Activated CD8-positive, alpha-beta memory T cell treated with anti-CD3 and anti-CD28 coated beads for 4 hours (primary cell): ENCODE results near the gene MYO1D.
"Not testable (repeated sequence)": the region's sequence is repeated elsewhere in the genome, so short reads cannot be mapped to it uniquely, and the experiment has no call there.

Experiments used
- DNase-seq, 2 donors: peaks; one replicate each; pipeline ENCODE4 v3.0.0-alpha.2; 2020; ENCODE audit warnings: low read depth in 2 of 2

Gene MYO1D

GRCh38 chr17:32536736-32537643 is 339.9 kb downstream of the MYO1D start:
- no peak for DNase-seq

- no peak for DNase-seq
These were observed 343.6 kb downstream of the MYO1D start for GRCh38 chr17:32533296-32533695.

GRCh38 chr17:32529604-32530003 is 347.3 kb downstream of the MYO1D start:
- no peak for DNase-seq

GRCh38 chr17:32528825-32529224 is 348.1 kb downstream of the MYO1D start:
- no peak for DNase-seq

- DNase-seq: no peak
These were observed 349.8 kb downstream of the MYO1D start for GRCh38 chr17:32527146-32527545.

- DNase-seq: no peak
These were observed 351.8 kb downstream of the MYO1D start for GRCh38 chr17:32525122-32525521.

- not testable (repeated sequence) for DNase-seq
These were observed 352.4 kb downstream of the MYO1D start for GRCh38 chr17:32524553-32524880.

GRCh38 chr17:32523827-32524552 is 352.9 kb downstream of the MYO1D start:
- no peak for DNase-seq

GRCh38 chr17:32523017-32523680 is 353.8 kb downstream of the MYO1D start:
- no peak for DNase-seq

- DNase-seq: no peak
These were observed 356.1 kb downstream of the MYO1D start for GRCh38 chr17:32520737-32521404.

- no peak for DNase-seq
These were observed 356.7 kb downstream of the MYO1D start for GRCh38 chr17:32520104-32520701.

- peak; percentile 28 to 33 for DNase-seq
These were observed 357.5 kb downstream of the MYO1D start for GRCh38 chr17:32519228-32520103.

- no peak for DNase-seq
These were observed 358.2 kb downstream of the MYO1D start for GRCh38 chr17:32518646-32519227.

GRCh38 chr17:32517982-32518381 is 358.9 kb downstream of the MYO1D start:
- DNase-seq: no peak

GRCh38 chr17:32516940-32517701 is 359.8 kb downstream of the MYO1D start:
- no peak for DNase-seq

- DNase-seq: no peak
These were observed 360.5 kb downstream of the MYO1D start for GRCh38 chr17:32516450-32516849.

GRCh38 chr17:32515677-32516383 is 361.1 kb downstream of the MYO1D start:
- DNase-seq: no peak

- no peak for DNase-seq
These were observed 362.3 kb downstream of the MYO1D start for GRCh38 chr17:32514606-32515005.

GRCh38 chr17:32513579-32513978 is 363.3 kb downstream of the MYO1D start:
- DNase-seq: no peak
